PFSK-1 (cell line): Measurements from ENCODE around the gene ERBB4.

Source experiments
- FOXP2 ChIP-seq: optimal IDR thresholded peaks from 2 replicates; pipeline ENCODE3; 2011; ENCODE audit warnings: borderline replicate concordance, control low read depth, inconsistent platforms; ENCODE audit not compliant: insufficient read depth; ENCODE audit errors: extremely low read length, extremely low read depth
- POLR2AphosphoS5 ChIP-seq: IDR thresholded peaks from 2 replicates; pipeline ENCODE4 v1.6.1; 2012; ENCODE audit warnings: low read depth, mild to moderate bottlenecking, control low read depth, low read length, moderate library complexity
- REST ChIP-seq, 2 experiments: IDR thresholded peaks; 2 replicates each; pipeline versions ENCODE4 v1.6.1 to v1.8.0; 2011 to 2012; ENCODE audit warnings: low read depth in 2 of 2, low read length in 2 of 2, control low read depth in 1 of 2, inconsistent platforms in 1 of 2, mild to moderate bottlenecking in 1 of 2, moderate library complexity in 1 of 2; ENCODE audit not compliant: insufficient read depth in 1 of 2
- SIN3A ChIP-seq: IDR thresholded peaks from 2 replicates; pipeline ENCODE4 v1.6.1; 2012; ENCODE audit warnings: mild to moderate bottlenecking, low read length, moderate library complexity, borderline replicate concordance; ENCODE audit not compliant: insufficient read depth
- TAF1 ChIP-seq: IDR thresholded peaks from 2 replicates; pipeline ENCODE4 v1.6.1; 2012; ENCODE audit warnings: low read length, control low read depth, borderline replicate concordance; ENCODE audit not compliant: insufficient read depth

ERBB4 gene

GRCh38 chr2:211898702-211899101, 639.9 kb downstream of the ERBB4 start:
- TF ChIP-seq POLR2AphosphoS5 (no peak), REST (IDR thresholded peaks at IDR 0.05; ENCODE audit: insufficient read depth in 1 of 2, low read depth in 2 of 2, low read length in 2 of 2) (no peak), FOXP2 (no peak), TAF1 (no peak), SIN3A (no peak)

GRCh38 chr2:211881449-211881848, 657.2 kb downstream of the ERBB4 start:
- TF ChIP-seq TAF1, result no peak
- no peak for TF ChIP-seq POLR2AphosphoS5
- no peak for TF ChIP-seq REST (IDR thresholded peaks at IDR 0.05; ENCODE audit: insufficient read depth in 1 of 2, low read depth in 2 of 2, low read length in 2 of 2)
- TF ChIP-seq SIN3A, result no peak
- TF ChIP-seq FOXP2, result no peak

GRCh38 chr2:211879323-211879722, 659.3 kb downstream of the ERBB4 start:
- no peak for TF ChIP-seq POLR2AphosphoS5
- no peak for TF ChIP-seq TAF1
- no peak for TF ChIP-seq SIN3A
- no peak for TF ChIP-seq FOXP2
- no peak for TF ChIP-seq REST (IDR thresholded peaks at IDR 0.05; ENCODE audit: insufficient read depth in 1 of 2, low read depth in 2 of 2, low read length in 2 of 2)

- no peak for TF ChIP-seq TAF1
- no peak for TF ChIP-seq POLR2AphosphoS5
- TF ChIP-seq SIN3A, result no peak
- TF ChIP-seq FOXP2, result no peak
- TF ChIP-seq REST (IDR thresholded peaks at IDR 0.05; ENCODE audit: insufficient read depth in 1 of 2, low read depth in 2 of 2, low read length in 2 of 2), result no peak
Observed at GRCh38 chr2:211877061-211877460, 661.5 kb downstream of the ERBB4 start.

GRCh38 chr2:211875488-211875887, 663.1 kb downstream of the ERBB4 start:
- TF ChIP-seq REST (IDR thresholded peaks at IDR 0.05; ENCODE audit: insufficient read depth in 1 of 2, low read depth in 2 of 2, low read length in 2 of 2) (no peak), SIN3A (no peak), TAF1 (no peak), POLR2AphosphoS5 (no peak), FOXP2 (no peak)
